Immature natural killer cell (primary cell): Measurements from ENCODE around the gene CACNA2D3. TPM values are rescaled to one million over a fixed set of nuclear protein-coding genes. Genes with fewer than 3 reads are reported as not detected.
"Not testable (repeated sequence)": the region's sequence is repeated elsewhere in the genome, so short reads cannot be mapped to it uniquely, and the experiment has no call there.

ENCODE experiments used
- DNase-seq, 3 donors: peaks; one replicate each; pipeline ENCODE4 v3.0.0; 2022; ENCODE audit warnings: mixed read lengths in 1 of 3
- H3K27ac Mint-ChIP-seq, 6 donors: one replicate each; pipeline ENCODE4 v1.8.0; 2020; ENCODE audit warnings: mixed read lengths in 6 of 6, mild to moderate bottlenecking in 5 of 6, inconsistent platforms in 4 of 6, moderate library complexity in 3 of 6
- H3K27me3 Mint-ChIP-seq, 3 donors: one replicate each; pipeline ENCODE4 v1.8.0; 2020 to 2021; ENCODE audit warnings: low read depth in 3 of 3, mild to moderate bottlenecking in 3 of 3, mixed read lengths in 3 of 3, moderate library complexity in 3 of 3, inconsistent platforms in 1 of 3
- H3K36me3 Mint-ChIP-seq, 3 donors: one replicate each; pipeline ENCODE4 v1.8.0; 2020; ENCODE audit warnings: mixed read lengths in 3 of 3, inconsistent platforms in 2 of 3, mild to moderate bottlenecking in 2 of 3
- H3K4me1 Mint-ChIP-seq, 2 donors: one replicate each; pipeline ENCODE4 v1.8.0; 2020; ENCODE audit warnings: inconsistent platforms in 2 of 2, mild to moderate bottlenecking in 2 of 2, mixed read lengths in 2 of 2, moderate library complexity in 1 of 2
- H3K4me3 Mint-ChIP-seq, 5 donors: one replicate each; pipeline ENCODE4 v1.8.0; 2020; ENCODE audit warnings: mild to moderate bottlenecking in 5 of 5, mixed read lengths in 5 of 5, inconsistent platforms in 3 of 5, moderate library complexity in 3 of 5
- H3K9me3 Mint-ChIP-seq, 6 donors: one replicate each; pipeline ENCODE4 v1.8.0; 2020; ENCODE audit warnings: mild to moderate bottlenecking in 6 of 6, mixed read lengths in 6 of 6, inconsistent platforms in 4 of 6, moderate library complexity in 3 of 6
- polyA plus RNA-seq, 3 donors: library from polyadenylated mRNA; unstranded; fragments of 300-500 nt; fragmentation: Illumina TruSeq; gene quantifications; one replicate each; pipeline ENCODE4 v1.2.3, GENCODE V29; 2021

The CACNA2D3 gene
- polyA plus RNA-seq, 3 donors from 2014 or later: 0.39 to 4.6 (median 0.77) TPM

DNA sequence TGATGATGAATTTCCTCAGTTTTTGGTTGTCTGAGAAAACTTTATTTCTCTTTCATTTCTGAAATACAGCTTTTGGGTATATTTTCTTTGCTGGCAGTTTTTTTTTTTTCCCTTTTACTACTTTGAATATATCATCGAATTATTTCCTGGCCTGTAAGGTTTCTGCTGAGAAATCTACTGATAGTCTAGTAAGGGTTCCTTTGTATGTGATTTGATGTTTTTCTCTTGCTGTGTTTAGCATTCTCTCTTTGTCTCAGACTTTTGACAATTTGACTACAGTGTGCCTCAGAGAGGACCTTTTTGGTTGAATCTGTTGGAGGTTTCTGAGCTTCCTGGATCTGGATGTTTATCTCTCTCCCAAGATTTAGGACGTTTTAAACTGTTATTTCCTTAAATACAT lies 336.0 kb downstream of the CACNA2D3 start:
- H3K4me3 Mint-ChIP-seq: no peak overlapping the region
- no peak for DNase-seq
- H3K27me3 Mint-ChIP-seq: peaks cover 0 to 1% (median 0%) of the 10 kb centered on the region in 3 donors
- peaks cover 2 to 15% (median 12%) of the 10 kb centered on the region in 6 donors for H3K9me3 Mint-ChIP-seq
- H3K36me3 Mint-ChIP-seq: no peaks in the 10 kb centered on the region
- no peaks in the 10 kb centered on the region for H3K4me1 Mint-ChIP-seq
- H3K27ac Mint-ChIP-seq: no peak overlapping the region

DNA sequence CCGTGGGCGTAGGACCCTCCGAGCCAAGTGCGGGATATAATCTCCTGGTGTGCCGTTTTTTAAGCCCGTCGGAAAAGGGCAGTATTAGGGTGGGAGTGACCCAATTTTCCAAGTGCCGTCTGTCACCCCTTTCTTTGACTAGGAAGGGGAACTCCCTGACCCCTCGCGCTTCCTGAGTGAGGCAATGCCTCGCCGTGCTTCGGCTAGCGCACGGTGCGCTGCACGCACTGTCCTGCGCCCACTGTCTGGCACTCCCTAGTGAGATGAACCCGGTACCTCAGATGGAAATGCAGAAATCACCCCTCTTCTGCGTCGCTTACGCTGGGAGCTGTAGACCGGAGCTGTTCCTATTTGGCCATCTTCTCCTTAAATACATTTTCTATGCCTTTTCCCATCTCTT lies 342.2 kb downstream of the CACNA2D3 start:
- H3K4me3 Mint-ChIP-seq, H3K36me3 Mint-ChIP-seq, DNase-seq, H3K4me1 Mint-ChIP-seq, H3K27me3 Mint-ChIP-seq, H3K27ac Mint-ChIP-seq: not testable (repeated sequence)
- H3K9me3 Mint-ChIP-seq: peaks cover 7 to 32% (median 20%) of the 10 kb centered on the region in 6 donors

DNA sequence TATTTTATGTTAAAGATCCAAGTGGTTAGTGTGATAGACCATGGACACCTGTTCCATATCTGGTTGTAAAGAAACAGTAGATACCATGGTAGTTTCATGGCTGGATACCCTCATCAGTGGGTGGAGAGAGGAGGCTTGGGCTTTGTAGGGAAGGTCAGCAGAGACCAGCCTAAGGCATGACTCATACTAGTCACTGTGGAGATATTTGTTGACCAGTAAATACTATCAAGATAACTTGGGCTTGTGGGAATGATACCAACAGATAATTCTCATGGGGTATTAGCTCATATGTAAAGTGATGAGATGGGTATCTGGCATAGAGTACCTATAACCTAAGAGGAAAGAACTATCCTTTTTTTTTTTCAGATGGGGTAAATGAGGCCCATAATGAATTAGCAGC lies 354.5 kb downstream of the CACNA2D3 start:
- Mint-ChIP-seq H3K4me1 (no peaks in the 10 kb centered on the region), H3K36me3 (no peaks in the 10 kb centered on the region), H3K27me3 (no peaks in the 10 kb centered on the region), H3K9me3 (peaks cover 0 to 9% (median 6%) of the 10 kb centered on the region in 6 donors), H3K27ac (no peak overlapping the region), H3K4me3 (no peak overlapping the region)
- no peak for DNase-seq

DNA sequence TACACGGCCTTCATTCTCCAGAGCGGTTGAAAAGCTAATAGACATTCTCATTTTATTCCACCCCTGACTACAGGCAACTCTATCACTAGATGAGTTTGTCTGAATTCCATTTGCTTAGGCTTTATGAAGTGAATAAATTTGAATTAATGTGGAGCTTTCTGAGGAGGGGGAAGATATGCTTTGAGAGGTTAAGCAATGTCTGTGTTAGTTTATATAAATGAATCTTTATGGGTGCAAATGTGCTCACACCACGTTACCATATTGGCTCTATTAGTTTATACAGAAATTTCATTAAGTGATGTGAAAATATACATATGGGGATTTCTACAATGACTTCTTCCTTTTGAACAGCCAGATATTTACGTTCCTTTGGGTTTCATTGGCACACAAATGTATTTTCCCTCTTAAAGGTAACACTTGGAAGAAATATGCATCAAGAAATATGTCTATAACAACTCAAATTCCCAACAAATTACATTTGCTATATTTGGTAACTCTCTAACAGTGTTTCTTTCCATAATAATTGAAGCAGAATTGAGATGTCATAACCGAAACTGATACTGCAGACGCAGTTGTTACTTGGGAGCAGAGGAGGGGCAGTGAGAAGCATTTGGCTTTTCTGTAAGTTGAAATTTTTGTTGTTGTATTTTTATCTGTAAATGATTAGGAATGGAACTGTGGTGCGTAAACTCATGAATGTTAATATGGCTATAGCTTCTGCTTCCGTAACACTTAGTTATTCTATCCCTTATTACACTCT lies 359.4 kb downstream of the CACNA2D3 start:
- Mint-ChIP-seq H3K27ac (no peak overlapping the region), H3K4me3 (no peak overlapping the region), H3K36me3 (no peaks in the 10 kb centered on the region), H3K27me3 (no peaks in the 10 kb centered on the region), H3K4me1 (no peaks in the 10 kb centered on the region), H3K9me3 (peaks cover 0 to 9% (median 2%) of the 10 kb centered on the region in 6 donors)
- no peak for DNase-seq

DNA sequence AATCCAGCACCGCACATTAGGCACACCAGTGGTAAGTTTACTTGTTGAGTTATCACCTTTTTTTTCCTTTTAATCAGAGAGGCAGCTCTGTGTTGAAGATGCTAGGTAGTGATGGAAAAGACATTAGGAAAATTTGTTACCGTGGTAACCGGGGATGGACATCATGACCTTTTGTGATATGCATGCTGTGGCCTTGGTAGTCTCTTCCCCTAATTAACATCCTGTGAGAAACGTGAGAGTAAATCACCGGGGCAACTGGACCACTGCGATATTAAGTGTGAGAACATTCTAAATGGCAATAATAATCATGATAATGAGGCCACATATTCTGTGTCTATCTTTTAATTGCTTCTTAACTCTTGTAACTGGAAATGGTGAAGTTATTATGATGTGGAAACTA lies 362.0 kb downstream of the CACNA2D3 start:
- no peak overlapping the region for H3K4me3 Mint-ChIP-seq
- no peak overlapping the region for H3K27ac Mint-ChIP-seq
- H3K36me3 Mint-ChIP-seq: no peaks in the 10 kb centered on the region
- H3K9me3 Mint-ChIP-seq: peaks cover 0 to 10% (median 6%) of the 10 kb centered on the region in 6 donors
- DNase-seq: no peak
- no peaks in the 10 kb centered on the region for H3K4me1 Mint-ChIP-seq
- no peaks in the 10 kb centered on the region for H3K27me3 Mint-ChIP-seq

DNA sequence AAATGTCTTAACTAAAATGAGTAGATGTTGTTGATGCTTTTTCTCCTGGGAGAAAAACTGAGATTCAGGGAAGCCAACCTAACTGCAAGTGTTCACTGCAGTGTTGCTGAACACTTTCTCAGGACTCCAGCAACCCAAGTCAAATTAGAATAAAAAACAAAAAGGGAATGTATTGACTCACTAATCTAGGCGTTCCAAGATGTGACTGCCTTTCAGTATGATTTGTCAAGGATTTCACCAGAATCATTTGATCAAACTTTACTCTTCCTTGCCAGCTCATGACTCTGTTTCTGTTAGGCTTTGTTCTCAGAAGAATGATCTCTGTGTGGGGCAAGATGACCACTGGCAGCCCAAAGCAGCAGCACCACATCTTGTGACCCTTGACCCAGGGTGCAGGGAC lies 364.0 kb downstream of the CACNA2D3 start:
- Mint-ChIP-seq H3K9me3 (peaks cover 0 to 13% (median 6%) of the 10 kb centered on the region in 6 donors), H3K4me1 (no peaks in the 10 kb centered on the region), H3K27me3 (no peaks in the 10 kb centered on the region), H3K36me3 (no peaks in the 10 kb centered on the region), H3K4me3 (no peak overlapping the region), H3K27ac (no peak overlapping the region)
- no peak for DNase-seq

DNA sequence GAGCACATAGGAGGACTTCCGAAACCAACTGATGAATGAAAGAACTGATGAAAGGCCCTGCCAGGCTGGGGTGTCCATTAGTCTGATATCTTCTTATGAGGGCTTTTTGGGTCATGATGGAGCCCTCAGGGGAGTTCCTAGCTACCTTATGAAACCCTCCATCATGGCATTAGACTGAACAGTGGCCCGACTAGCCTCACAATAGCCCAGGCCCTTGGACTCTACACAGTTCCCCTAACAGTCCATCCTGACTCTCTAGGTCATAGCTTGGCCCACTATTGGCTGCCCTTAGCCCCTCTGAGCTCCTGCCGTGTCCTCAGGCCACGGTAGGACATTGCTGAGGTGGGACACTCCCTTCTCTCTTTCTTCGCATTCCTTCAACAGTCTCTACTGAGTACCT lies 365.9 kb downstream of the CACNA2D3 start:
- no peak overlapping the region for H3K27ac Mint-ChIP-seq
- H3K27me3 Mint-ChIP-seq: peaks cover 0 to 2% (median 0%) of the 10 kb centered on the region in 3 donors
- no peaks in the 10 kb centered on the region for H3K36me3 Mint-ChIP-seq
- H3K4me1 Mint-ChIP-seq: no peaks in the 10 kb centered on the region
- no peak for DNase-seq
- H3K4me3 Mint-ChIP-seq: no peak overlapping the region
- peaks cover 0 to 19% (median 6%) of the 10 kb centered on the region in 6 donors for H3K9me3 Mint-ChIP-seq

DNA sequence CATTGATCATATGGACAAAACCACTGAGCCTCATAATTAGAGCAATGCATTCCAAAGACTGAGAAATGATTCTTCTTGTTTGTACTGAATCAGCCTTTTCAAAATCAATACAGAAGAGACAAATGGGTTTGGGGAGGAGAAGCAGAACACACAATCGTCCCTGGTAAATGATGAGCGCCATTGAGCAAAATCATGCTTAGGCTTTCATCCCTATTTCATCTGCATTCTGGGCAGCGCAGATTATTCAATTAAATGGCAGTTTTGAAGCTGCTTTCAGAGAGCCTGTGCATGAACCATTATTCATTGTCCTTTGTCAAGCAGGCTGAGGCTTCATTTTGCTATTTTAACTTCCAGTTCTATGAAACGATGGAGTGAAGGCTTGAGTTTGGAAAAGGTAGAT lies 371.9 kb downstream of the CACNA2D3 start:
- Mint-ChIP-seq H3K4me1 (no peaks in the 10 kb centered on the region), H3K36me3 (no peaks in the 10 kb centered on the region), H3K27ac (no peak overlapping the region), H3K9me3 (peaks cover 0 to 42% (median 6%) of the 10 kb centered on the region in 6 donors), H3K27me3 (peaks cover 0 to 2% (median 0%) of the 10 kb centered on the region in 3 donors), H3K4me3 (no peak overlapping the region)
- DNase-seq: no peak

DNA sequence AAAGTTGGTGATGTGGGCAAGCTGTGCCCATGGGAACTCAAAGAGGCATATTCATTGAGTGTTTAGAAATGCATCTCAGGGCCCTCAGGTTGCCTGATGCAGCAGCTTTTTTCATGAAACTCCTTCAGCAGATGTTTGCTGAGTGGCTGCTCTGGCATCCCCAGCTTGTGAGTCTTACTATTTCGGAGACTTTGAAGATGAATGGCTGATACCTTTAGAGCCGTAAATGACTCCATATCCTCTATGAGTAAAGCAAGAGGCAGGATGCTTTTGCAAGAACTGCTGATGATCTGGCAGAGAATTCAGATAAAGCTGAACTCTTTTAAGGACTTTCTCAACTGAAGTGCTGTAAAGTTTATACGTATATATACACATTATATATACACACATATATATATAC lies 384.3 kb downstream of the CACNA2D3 start:
- no peak for DNase-seq
- H3K27ac Mint-ChIP-seq: no peak overlapping the region
- H3K9me3 Mint-ChIP-seq: peaks cover 0 to 20% (median 7%) of the 10 kb centered on the region in 6 donors
- no peak overlapping the region for H3K4me3 Mint-ChIP-seq
- H3K36me3 Mint-ChIP-seq: no peaks in the 10 kb centered on the region
- H3K4me1 Mint-ChIP-seq: no peaks in the 10 kb centered on the region
- no peaks in the 10 kb centered on the region for H3K27me3 Mint-ChIP-seq

DNA sequence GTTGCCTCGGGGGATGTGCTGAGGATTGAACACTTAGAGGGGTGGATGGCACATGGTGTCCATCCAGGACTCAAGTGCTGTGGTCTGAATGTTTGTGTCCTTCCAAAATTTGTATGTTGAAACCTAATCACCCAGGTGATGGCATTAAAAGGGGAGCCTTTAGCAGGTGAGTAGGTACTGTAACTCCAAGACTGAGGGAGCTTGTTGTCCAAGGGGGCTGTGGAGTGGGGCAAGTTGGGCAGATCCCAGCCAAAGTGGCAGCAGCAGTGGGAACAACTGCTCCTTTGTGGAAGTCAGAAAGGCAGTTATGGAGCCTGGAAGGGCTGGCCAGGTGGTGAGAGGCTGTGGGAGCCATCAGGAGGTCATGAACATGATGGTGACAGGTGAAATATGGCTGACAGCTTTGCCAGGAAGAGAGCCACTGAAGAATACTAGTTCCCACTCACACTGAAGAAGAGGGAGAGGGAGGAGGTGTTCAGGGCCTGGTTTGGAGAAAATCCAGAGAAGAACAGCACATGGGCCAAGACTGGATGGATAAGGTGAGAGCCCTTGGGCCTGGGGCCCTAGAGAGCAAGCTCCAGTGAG lies 385.6 kb downstream of the CACNA2D3 start:
- no peak for DNase-seq
- Mint-ChIP-seq H3K9me3 (peaks cover 0 to 16% (median 5%) of the 10 kb centered on the region in 6 donors), H3K4me1 (no peaks in the 10 kb centered on the region), H3K27ac (no peak overlapping the region), H3K4me3 (no peak overlapping the region), H3K27me3 (peaks cover 0 to 2% (median 0%) of the 10 kb centered on the region in 3 donors), H3K36me3 (no peaks in the 10 kb centered on the region)

DNA sequence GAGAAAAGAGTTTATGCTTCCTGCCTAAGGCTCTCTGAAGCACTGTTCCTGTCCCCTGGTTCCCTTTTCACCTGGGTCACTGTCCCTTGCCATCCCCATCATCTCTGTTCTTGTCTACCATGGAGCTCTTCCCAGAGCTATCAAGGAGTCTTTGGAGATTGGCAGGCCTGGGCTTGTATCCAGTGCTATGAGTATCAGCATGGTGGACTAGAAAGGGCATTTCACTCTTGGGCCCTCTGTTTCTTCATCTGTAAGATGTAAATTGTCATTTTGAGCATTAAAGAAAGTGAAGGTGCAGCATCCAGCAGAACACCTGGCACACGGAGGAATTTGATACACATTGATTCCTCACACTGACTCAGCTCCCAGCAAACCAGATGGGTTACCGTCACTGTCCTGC lies 388.2 kb downstream of the CACNA2D3 start:
- H3K27ac Mint-ChIP-seq: no peak overlapping the region
- peaks cover 0 to 2% (median 0%) of the 10 kb centered on the region in 3 donors for H3K27me3 Mint-ChIP-seq
- no peak overlapping the region for H3K4me3 Mint-ChIP-seq
- H3K4me1 Mint-ChIP-seq: no peaks in the 10 kb centered on the region
- no peak for DNase-seq
- H3K9me3 Mint-ChIP-seq: peaks cover 0 to 16% (median 4%) of the 10 kb centered on the region in 6 donors
- H3K36me3 Mint-ChIP-seq: no peaks in the 10 kb centered on the region

DNA sequence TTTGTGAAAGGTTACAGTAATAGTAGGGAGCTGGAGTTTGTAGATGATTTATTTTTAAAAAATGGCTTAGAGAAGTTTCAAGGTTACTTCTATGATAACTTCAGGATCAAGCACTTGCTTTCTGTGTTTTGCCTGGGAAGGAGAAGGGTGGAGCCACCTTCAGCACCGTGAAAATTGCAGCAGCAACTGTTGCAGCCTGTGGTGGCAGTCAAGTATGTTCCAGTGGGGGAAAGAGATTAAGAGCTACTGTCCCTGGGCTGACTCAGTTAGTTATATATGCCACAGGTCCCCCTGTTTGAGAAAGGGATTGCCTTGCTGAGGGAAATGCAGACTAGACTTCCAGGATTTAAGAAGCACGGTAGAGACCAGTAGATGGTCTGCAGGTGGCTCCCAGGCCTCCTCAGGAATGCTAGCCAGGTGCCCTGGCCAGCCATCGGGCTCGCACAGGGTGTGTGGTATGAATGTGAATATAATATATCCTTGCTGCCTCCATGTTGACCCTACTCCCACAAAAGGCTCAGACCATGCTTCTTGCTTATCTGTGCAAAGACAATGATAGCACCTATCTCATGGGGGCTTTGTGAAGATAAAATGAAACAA lies 389.5 kb downstream of the CACNA2D3 start:
- Mint-ChIP-seq H3K4me1 (no peaks in the 10 kb centered on the region), H3K27me3 (peaks cover 0 to 2% (median 2%) of the 10 kb centered on the region in 3 donors)

DNA sequence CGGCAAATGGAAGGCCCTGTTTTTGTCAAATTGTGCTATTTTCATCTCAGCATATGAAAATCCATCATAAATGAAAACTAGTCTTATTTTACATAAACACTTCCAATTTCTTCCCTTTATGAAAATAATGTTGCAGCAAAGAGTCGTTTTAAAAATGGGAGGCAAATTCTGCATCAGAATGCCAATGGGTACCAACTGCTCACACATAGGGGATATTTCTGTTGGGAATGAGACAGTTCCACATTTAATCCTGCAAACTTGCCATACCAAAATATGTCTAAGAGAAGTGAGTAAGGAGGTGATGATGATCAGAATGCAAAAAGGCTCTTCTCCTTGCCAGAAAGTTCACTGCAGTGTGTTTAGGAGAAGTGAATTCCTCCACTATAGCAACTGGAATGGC lies 391.7 kb downstream of the CACNA2D3 start:
- H3K9me3 Mint-ChIP-seq: peaks cover 0 to 16% (median 2%) of the 10 kb centered on the region in 6 donors
- H3K27ac Mint-ChIP-seq: no peak overlapping the region
- H3K4me1 Mint-ChIP-seq: no peaks in the 10 kb centered on the region
- no peak for DNase-seq
- H3K27me3 Mint-ChIP-seq: peaks cover 0 to 2% (median 2%) of the 10 kb centered on the region in 3 donors
- H3K36me3 Mint-ChIP-seq: no peaks in the 10 kb centered on the region
- no peak overlapping the region for H3K4me3 Mint-ChIP-seq

More for the DNA sequence above, 389.5 kb downstream of the CACNA2D3 start:
- Mint-ChIP-seq H3K27ac (no peak overlapping the region), H3K9me3 (peaks cover 0 to 16% (median 4%) of the 10 kb centered on the region in 6 donors), H3K4me3 (no peak overlapping the region), H3K36me3 (no peaks in the 10 kb centered on the region)
- no peak for DNase-seq

DNA sequence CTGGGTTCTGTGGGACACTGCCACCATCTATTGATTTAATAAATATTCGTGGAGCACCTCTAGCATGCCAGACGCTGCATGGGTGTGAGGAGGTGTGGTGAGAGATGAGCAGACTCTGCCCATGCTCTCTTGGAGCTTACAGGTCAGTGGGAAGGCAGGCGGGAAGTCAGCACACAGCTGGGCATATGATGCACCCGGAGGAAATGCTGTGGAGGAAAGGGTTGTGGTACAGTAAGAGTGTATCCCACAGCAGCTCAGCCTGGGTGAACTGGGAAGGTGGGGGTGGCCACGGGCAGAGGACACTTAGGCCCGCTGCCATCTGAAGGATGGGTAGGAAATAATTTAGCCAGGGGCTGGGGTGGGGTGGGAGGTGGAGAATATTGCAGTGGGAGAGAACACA lies 392.1 kb downstream of the CACNA2D3 start:
- Mint-ChIP-seq H3K4me3 (no peak overlapping the region), H3K27me3 (peaks cover 0 to 2% (median 2%) of the 10 kb centered on the region in 3 donors), H3K4me1 (no peaks in the 10 kb centered on the region), H3K9me3 (peaks cover 0 to 16% (median 2%) of the 10 kb centered on the region in 6 donors), H3K27ac (no peak overlapping the region), H3K36me3 (no peaks in the 10 kb centered on the region)
- no peak for DNase-seq
